ENCODE results near the gene MAN2A2. TPM values are rescaled to one million over a fixed set of nuclear protein-coding genes. Genes with fewer than 3 reads are reported as not detected.
A peak's percentile ranks its signal among the peaks of the same experiment; 100 is the strongest.
"Not testable (repeated sequence)": the region's sequence is repeated elsewhere in the genome, so short reads cannot be mapped to it uniquely, and the experiment has no call there.

MAN2A2 gene
- total and polyA plus RNA-seq, 2 donors: 19.4 to 31.4 TPM

DNA sequence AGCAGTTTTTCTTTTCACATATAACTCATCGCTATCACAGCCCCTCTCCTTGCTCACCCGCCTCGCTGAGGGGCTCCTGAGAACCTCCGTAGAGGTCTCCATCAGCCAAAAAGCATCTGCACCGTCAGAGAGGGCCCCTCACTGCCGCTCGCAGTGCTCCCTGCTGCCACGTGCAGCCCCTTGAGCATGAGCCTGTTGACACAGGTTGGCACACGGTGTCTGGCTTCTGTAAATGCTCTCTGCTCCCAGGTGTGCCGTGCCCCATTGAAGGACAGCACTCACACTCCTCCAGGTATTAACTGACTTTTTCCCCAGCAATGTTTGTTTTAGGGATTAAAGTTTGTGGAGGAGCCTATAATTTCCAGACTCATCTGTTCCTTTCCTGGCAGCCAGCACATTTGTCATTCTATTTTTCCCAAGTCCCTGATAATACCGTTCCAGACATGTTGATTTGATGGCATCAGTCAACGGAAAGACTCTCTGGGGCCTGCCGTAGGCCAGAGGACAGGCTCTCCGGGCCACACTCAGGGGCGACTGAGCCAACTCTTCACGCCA lies 36.9 kb upstream of the MAN2A2 start:
- H3K36me3 ChIP-seq (ENCODE audit: insufficient read depth): no peaks in the 10 kb centered on the region
- H3K4me3 ChIP-seq (ENCODE audit: low read depth, low read length): no peak overlapping the region
- no peaks in the 10 kb centered on the region for H3K4me1 ChIP-seq (ENCODE audit: insufficient read depth)
- DNase-seq (ENCODE audit: extremely low spot score): no peak
- 53% methylated on average over 16 of the region's 16 CpGs for WGBS
- H3K27ac ChIP-seq (ENCODE audit: low read depth): no peak overlapping the region

- whole genome bisulfite sequencing: 77% methylated on average over 3 of the region's 3 CpGs
- no peaks in the 10 kb centered on the region for H3K36me3 ChIP-seq (ENCODE audit: insufficient read depth)
- no peak overlapping the region for H3K4me3 ChIP-seq (ENCODE audit: low read depth, low read length)
- H3K4me1 ChIP-seq (ENCODE audit: insufficient read depth): no peaks in the 10 kb centered on the region
- DNase-seq (ENCODE audit: extremely low spot score): no peak
- no peak overlapping the region for H3K27ac ChIP-seq (ENCODE audit: low read depth)
These were observed 36.3 kb upstream of the MAN2A2 start for GRCh38 chr15:90866800-90867199.

DNA sequence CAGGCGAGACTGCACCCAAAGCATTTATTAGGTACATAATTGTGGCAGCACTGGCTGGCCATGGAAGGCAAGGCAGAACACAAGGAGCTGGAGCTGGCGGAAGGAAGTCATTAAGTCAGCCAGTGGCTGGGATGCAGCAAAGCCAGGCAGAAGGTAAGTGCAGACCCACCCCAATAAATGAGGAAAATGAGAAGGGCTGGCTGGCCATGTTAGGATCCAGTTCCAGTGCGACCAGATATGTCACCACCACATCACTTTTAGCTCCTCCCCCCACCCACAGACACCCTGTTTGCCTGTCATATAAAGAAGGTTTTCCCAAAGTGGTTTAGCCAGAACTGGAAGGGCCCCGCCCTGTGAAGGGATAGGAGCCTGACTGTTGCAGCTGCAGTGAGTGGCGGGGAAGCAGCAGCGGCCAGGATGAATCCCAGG lies 34.8 kb upstream of the MAN2A2 start, which contains the start of gene FURIN:
FURIN (plus strand) TSS at position 328 of the 429 bp plus-strand sequence. CDS start 7,153 bp downstream, outside the sequence.
- Histone ChIP-seq H3K36me3 (ENCODE audit: insufficient read depth) (no peaks in the 10 kb centered on the region), H3K27ac (ENCODE audit: low read depth) (no peak within 1 kb of the TSS), H3K4me3 (ENCODE audit: low read depth, low read length) (no peak within 1 kb of the TSS), H3K4me1 (ENCODE audit: insufficient read depth) (peaks cover 2% of the 10 kb centered on the region)
- 84% methylated on average over 6 of the region's 6 CpGs for WGBS
- DNase-seq (ENCODE audit: extremely low spot score): no peak

DNA sequence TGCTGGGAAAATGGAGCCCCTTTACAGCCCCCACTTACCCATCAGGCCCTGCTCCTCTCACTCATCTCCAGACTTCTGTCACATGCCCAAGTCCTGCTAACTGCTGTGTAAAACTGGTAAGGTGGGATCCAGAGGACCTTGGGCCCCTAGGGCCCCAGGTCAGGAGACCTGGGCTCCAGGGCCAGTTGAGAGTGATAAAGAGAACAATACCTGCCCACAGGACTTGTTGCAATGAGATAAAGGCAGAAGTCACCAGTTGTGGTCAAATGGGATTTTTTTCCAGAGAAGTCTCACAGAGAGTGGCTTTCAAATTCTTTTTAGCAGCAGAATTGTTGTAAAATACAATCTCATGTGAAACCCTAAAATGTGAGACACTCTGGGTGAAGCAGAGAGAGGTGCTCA lies 34.0 kb upstream of the MAN2A2 start:
- H3K4me1 ChIP-seq (ENCODE audit: insufficient read depth): peaks cover 2% of the 10 kb centered on the region
- H3K36me3 ChIP-seq (ENCODE audit: insufficient read depth): no peaks in the 10 kb centered on the region
- H3K27ac ChIP-seq (ENCODE audit: low read depth): no peak overlapping the region
- no peak overlapping the region for H3K4me3 ChIP-seq (ENCODE audit: low read depth, low read length)
- no peak for DNase-seq (ENCODE audit: extremely low spot score)

DNA sequence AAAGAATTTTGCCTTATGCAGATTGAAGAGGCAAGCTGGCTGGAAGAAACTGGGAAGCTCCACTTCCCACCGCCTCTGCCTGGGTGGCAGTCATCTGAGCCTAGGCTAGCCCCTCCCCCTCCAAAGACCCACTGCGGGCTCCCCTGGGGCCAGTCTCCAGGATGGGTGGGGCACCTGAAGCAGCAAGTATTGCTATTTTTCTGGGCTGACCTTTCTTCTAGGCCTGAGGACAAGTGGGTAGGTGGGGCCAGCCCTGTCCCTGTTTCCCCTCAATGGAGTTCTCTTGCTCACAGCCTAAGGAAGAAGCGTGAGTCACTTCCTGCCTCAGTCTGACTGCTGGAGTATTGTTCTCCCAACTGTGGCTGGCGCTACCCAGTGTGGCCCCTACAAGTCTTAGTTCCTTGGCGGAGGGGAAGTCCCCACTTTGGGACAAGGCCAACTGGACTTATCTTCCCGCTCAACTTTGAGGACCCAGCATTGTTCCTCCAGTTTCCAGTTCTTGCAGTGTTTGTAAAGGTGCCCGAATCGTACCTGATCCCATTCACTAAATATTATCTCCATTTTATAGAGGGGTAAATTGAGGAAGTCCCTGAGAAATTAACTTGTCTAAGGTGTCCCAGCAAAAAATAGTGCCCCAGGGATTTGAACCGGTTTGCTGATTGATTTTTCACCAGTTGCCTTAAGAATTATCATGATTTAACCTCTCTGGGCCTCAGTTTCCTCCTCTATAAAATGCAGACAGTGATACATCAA lies 33.3 kb upstream of the MAN2A2 start:
- 58% methylated on average over 9 of the region's 9 CpGs for WGBS
- no peak for DNase-seq (ENCODE audit: extremely low spot score)

GRCh38 chr15:90870354-90871138 lies 32.6 kb upstream of the MAN2A2 start:
- Histone ChIP-seq H3K4me3 (ENCODE audit: low read depth, low read length) (peak overlapping the region; percentile 93), H3K4me1 (ENCODE audit: insufficient read depth) (peaks cover 2% of the 10 kb centered on the region), H3K36me3 (ENCODE audit: insufficient read depth) (no peaks in the 10 kb centered on the region), H3K27ac (ENCODE audit: low read depth) (peak overlapping the region; percentile 92)
- 25% methylated on average over 19 of the region's 19 CpGs for WGBS
- no peak for DNase-seq (ENCODE audit: extremely low spot score)

More for the DNA sequence above, 33.3 kb upstream of the MAN2A2 start:
- no peak overlapping the region for H3K4me3 ChIP-seq (ENCODE audit: low read depth, low read length)
- H3K36me3 ChIP-seq (ENCODE audit: insufficient read depth): no peaks in the 10 kb centered on the region
- peaks cover 2% of the 10 kb centered on the region for H3K4me1 ChIP-seq (ENCODE audit: insufficient read depth)
- peak overlapping the region; percentile 44 for H3K27ac ChIP-seq (ENCODE audit: low read depth)

DNA sequence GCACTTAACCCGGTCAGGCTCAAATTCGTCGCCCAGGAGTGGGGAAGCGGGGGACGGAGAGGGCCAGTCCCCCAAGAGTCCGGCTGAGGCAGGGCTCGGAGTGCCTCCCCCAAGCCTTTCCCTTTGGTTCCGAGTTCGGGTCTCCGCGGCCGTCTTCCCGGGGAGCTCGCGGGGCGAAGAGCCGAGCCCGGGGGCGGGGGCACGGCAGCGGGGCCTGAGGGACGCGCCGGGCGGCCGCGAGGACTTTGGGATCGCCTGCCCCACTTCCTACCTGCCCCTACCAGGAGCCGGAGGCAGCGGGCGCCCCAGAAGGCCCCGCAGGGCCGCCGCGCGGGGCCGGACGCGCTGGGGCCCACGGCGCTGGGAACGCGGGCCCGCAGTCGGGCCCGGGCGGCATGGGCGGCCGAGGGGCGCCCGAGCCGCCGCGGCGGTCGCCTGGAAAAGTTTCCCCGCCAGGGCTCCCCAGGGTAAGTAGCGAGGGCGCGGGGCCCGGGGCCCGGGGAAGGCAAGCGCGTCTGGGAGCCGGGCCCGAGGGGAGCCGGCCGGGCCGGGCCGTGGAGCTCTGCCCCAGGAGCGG lies 31.9 kb upstream of the MAN2A2 start:
- WGBS: under 1% methylated on average over 64 of the region's 71 CpGs
- peak overlapping the region; percentile 93 for H3K4me3 ChIP-seq (ENCODE audit: low read depth, low read length)
- DNase-seq (ENCODE audit: extremely low spot score): no peak
- peak overlapping the region; percentile 92 for H3K27ac ChIP-seq (ENCODE audit: low read depth)
- H3K36me3 ChIP-seq (ENCODE audit: insufficient read depth): no peaks in the 10 kb centered on the region
- H3K4me1 ChIP-seq (ENCODE audit: insufficient read depth): peaks cover 2% of the 10 kb centered on the region

GRCh38 chr15:90871716-90872485 lies 31.2 kb upstream of the MAN2A2 start:
- no peak for DNase-seq (ENCODE audit: extremely low spot score)
- peaks cover 4% of the 10 kb centered on the region for H3K36me3 ChIP-seq (ENCODE audit: insufficient read depth)
- WGBS: 2% methylated on average over 77 of the region's 77 CpGs
- H3K4me3 ChIP-seq (ENCODE audit: low read depth, low read length): peak overlapping the region; percentile 93
- peaks cover 2% of the 10 kb centered on the region for H3K4me1 ChIP-seq (ENCODE audit: insufficient read depth)
- peak overlapping the region; percentile 92 for H3K27ac ChIP-seq (ENCODE audit: low read depth)

- H3K4me3 ChIP-seq (ENCODE audit: low read depth, low read length): peak overlapping the region; percentile 93
- WGBS: 51% methylated on average over 12 of the region's 12 CpGs
- H3K4me1 ChIP-seq (ENCODE audit: insufficient read depth): peaks cover 2% of the 10 kb centered on the region
- peaks cover 5% of the 10 kb centered on the region for H3K36me3 ChIP-seq (ENCODE audit: insufficient read depth)
- peak overlapping the region; percentile 62 for H3K27ac ChIP-seq (ENCODE audit: low read depth)
- DNase-seq (ENCODE audit: extremely low spot score): no peak
These were observed 30.5 kb upstream of the MAN2A2 start for GRCh38 chr15:90872486-90873184.

- Histone ChIP-seq H3K27ac (ENCODE audit: low read depth) (no peak overlapping the region), H3K4me3 (ENCODE audit: low read depth, low read length) (no peak overlapping the region), H3K36me3 (ENCODE audit: insufficient read depth) (peaks cover 5% of the 10 kb centered on the region), H3K4me1 (ENCODE audit: insufficient read depth) (peaks cover 2% of the 10 kb centered on the region)
- no peak for DNase-seq (ENCODE audit: extremely low spot score)
- WGBS: 80% methylated on average over 6 of the region's 6 CpGs
These were observed 29.6 kb upstream of the MAN2A2 start for GRCh38 chr15:90873488-90873997.

- Histone ChIP-seq H3K36me3 (ENCODE audit: insufficient read depth) (peaks cover 5% of the 10 kb centered on the region), H3K4me3 (ENCODE audit: low read depth, low read length) (no peak overlapping the region), H3K27ac (ENCODE audit: low read depth) (no peak overlapping the region), H3K4me1 (ENCODE audit: insufficient read depth) (peaks cover 2% of the 10 kb centered on the region)
- WGBS: 68% methylated on average over 15 of the region's 15 CpGs
- no peak for DNase-seq (ENCODE audit: extremely low spot score)
These were observed 29.0 kb upstream of the MAN2A2 start for GRCh38 chr15:90873998-90874605.

DNA sequence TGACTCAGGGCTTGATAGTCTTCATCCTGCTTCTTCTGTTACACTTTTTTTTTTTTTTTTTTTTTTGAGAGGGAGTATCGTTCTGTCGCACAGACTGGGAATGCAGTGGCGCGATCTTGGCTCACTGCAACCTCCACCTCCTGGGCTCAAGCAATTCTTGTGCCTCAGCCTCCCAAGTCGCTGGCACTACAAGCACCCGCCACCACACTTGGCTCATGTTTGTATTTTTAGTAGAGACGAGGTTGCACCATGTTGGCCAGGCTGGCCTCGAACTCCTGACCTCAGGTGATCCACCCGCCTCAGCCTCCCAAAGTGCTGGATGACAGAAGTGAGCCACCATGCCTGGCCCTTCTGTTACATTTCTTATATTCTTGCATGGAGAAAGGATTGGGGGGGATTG lies 28.1 kb upstream of the MAN2A2 start:
- not testable (repeated sequence) for H3K27ac ChIP-seq (ENCODE audit: low read depth); H3K4me1 ChIP-seq (ENCODE audit: insufficient read depth); H3K4me3 ChIP-seq (ENCODE audit: low read depth, low read length); DNase-seq (ENCODE audit: extremely low spot score)
- 94% methylated on average over 9 of the region's 9 CpGs for WGBS
- H3K36me3 ChIP-seq (ENCODE audit: insufficient read depth): peaks cover 11% of the 10 kb centered on the region

All from urinary bladder (tissue), 4 donors.